Measurements from ENCODE around the gene LTK.

LTK gene

GRCh38 chr15:41495736-41496599, 17.7 kb downstream of the LTK start:
- no peak for DNase-seq

- DNase-seq, result peak; percentile 60
Observed at GRCh38 chr15:41494922-41495735, 18.5 kb downstream of the LTK start.

GRCh38 chr15:41494190-41494921, 19.3 kb downstream of the LTK start:
- peak; percentile 62 for DNase-seq

GRCh38 chr15:41493902-41494189, 19.8 kb downstream of the LTK start:
- DNase-seq, result no peak

- peak; percentile 95 for DNase-seq
Observed at GRCh38 chr15:41493205-41493901, 20.3 kb downstream of the LTK start, which contains the start of gene ITPKA. ITPKA (plus strand) TSS chr15:41493874; CDS start chr15:41493928, 54 bp downstream.

- no peak for DNase-seq
Observed at GRCh38 chr15:41492597-41493204, 20.9 kb downstream of the LTK start.

- no peak for DNase-seq
Observed at GRCh38 chr15:41491889-41492288, 21.7 kb downstream of the LTK start.

GRCh38 chr15:41490355-41490754, 23.3 kb downstream of the LTK start:
- peak; percentile 61 for DNase-seq

- no peak for DNase-seq
Observed at GRCh38 chr15:41489641-41490040, 24.0 kb downstream of the LTK start.

- DNase-seq, result peak; percentile 47
Observed at GRCh38 chr15:41487802-41488201, 25.8 kb downstream of the LTK start.

GRCh38 chr15:41487381-41487780, 26.2 kb downstream of the LTK start:
- no peak for DNase-seq

- DNase-seq, result no peak
Observed at GRCh38 chr15:41486286-41486685, 27.3 kb downstream of the LTK start.

GRCh38 chr15:41484937-41485625, 28.5 kb downstream of the LTK start:
- DNase-seq, result no peak

- DNase-seq, result no peak
Observed at GRCh38 chr15:41483519-41483918, 30.1 kb downstream of the LTK start.

- DNase-seq, result peak; percentile 46
Observed at GRCh38 chr15:41483115-41483514, 30.5 kb downstream of the LTK start.

- DNase-seq, result no peak
Observed at GRCh38 chr15:41482110-41482877, 31.3 kb downstream of the LTK start.

- DNase-seq, result no peak
Observed at GRCh38 chr15:41480396-41481140, 33.1 kb downstream of the LTK start.

GRCh38 chr15:41476416-41477048, 37.1 kb downstream of the LTK start:
- no peak for DNase-seq

- no peak for DNase-seq
Observed at GRCh38 chr15:41474941-41475340, 38.7 kb downstream of the LTK start.

GRCh38 chr15:41474436-41474835, 39.2 kb downstream of the LTK start:
- no peak for DNase-seq

All from stimulated activated CD4-positive, alpha-beta T cell treated with anti-CD3 and anti-CD28 coated beads, Interleukin-15, amount 100 ng/mL, for 24 hours (primary cell).